Measurements from ENCODE around the gene ACR.

The ACR gene

GRCh38 chr22:50719814-50720300 is 18.1 kb upstream of the ACR start:
- H3K79me2 ChIP-seq (ENCODE audit: control insufficient read depth, insufficient read depth, low read length, unreplicated experiment), result no peaks in the 10 kb centered on the region
- H3K4me3 ChIP-seq (ENCODE audit: low read depth, low read length), result no peak overlapping the region
- H3K4me1 ChIP-seq (ENCODE audit: control insufficient read depth, insufficient read depth, low read length, unreplicated experiment), result no peaks in the 10 kb centered on the region
- peaks cover 6% of the 10 kb centered on the region; the same call in 1 of the 2 replicates for H3K27me3 ChIP-seq (ENCODE audit: insufficient read depth, low read length)
- no peak overlapping the region for H3K27ac ChIP-seq (ENCODE audit: low read depth, low read length)
- H3K36me3 ChIP-seq (ENCODE audit: insufficient read depth, low read length), result no peaks in the 10 kb centered on the region
- no peak overlapping the region for H2AFZ ChIP-seq (ENCODE audit: low read length, unreplicated experiment)

- Histone ChIP-seq H3K4me1 (ENCODE audit: control insufficient read depth, insufficient read depth, low read length, unreplicated experiment) (no peaks in the 10 kb centered on the region), H2AFZ (ENCODE audit: low read length, unreplicated experiment) (no peak overlapping the region), H3K4me3 (ENCODE audit: low read depth, low read length) (no peak overlapping the region), H3K27ac (ENCODE audit: low read depth, low read length) (no peak overlapping the region), H3K27me3 (ENCODE audit: insufficient read depth, low read length) (peaks cover 6% of the 10 kb centered on the region; the same call in 1 of the 2 replicates), H3K79me2 (ENCODE audit: control insufficient read depth, insufficient read depth, low read length, unreplicated experiment) (no peaks in the 10 kb centered on the region), H3K36me3 (ENCODE audit: insufficient read depth, low read length) (no peaks in the 10 kb centered on the region)
These were observed 17.4 kb upstream of the ACR start for GRCh38 chr22:50720301-50721256.

- Histone ChIP-seq H2AFZ (ENCODE audit: low read length, unreplicated experiment) (no peak overlapping the region), H3K36me3 (ENCODE audit: insufficient read depth, low read length) (no peaks in the 10 kb centered on the region), H3K4me3 (ENCODE audit: low read depth, low read length) (no peak overlapping the region), H3K4me1 (ENCODE audit: control insufficient read depth, insufficient read depth, low read length, unreplicated experiment) (no peaks in the 10 kb centered on the region), H3K27ac (ENCODE audit: low read depth, low read length) (no peak overlapping the region), H3K27me3 (ENCODE audit: insufficient read depth, low read length) (peaks cover 6% of the 10 kb centered on the region; the same call in 1 of the 2 replicates), H3K79me2 (ENCODE audit: control insufficient read depth, insufficient read depth, low read length, unreplicated experiment) (no peaks in the 10 kb centered on the region)
These were observed 16.7 kb upstream of the ACR start for GRCh38 chr22:50721257-50721844.

GRCh38 chr22:50722048-50722701 is 15.8 kb upstream of the ACR start:
- no peak overlapping the region for H3K27ac ChIP-seq (ENCODE audit: low read depth, low read length)
- no peaks in the 10 kb centered on the region for H3K4me1 ChIP-seq (ENCODE audit: control insufficient read depth, insufficient read depth, low read length, unreplicated experiment)
- H2AFZ ChIP-seq (ENCODE audit: low read length, unreplicated experiment), result no peak overlapping the region
- H3K36me3 ChIP-seq (ENCODE audit: insufficient read depth, low read length), result no peaks in the 10 kb centered on the region
- no peaks in the 10 kb centered on the region for H3K79me2 ChIP-seq (ENCODE audit: control insufficient read depth, insufficient read depth, low read length, unreplicated experiment)
- H3K27me3 ChIP-seq (ENCODE audit: insufficient read depth, low read length), result peaks cover 6% of the 10 kb centered on the region; the same call in 1 of the 2 replicates
- no peak overlapping the region for H3K4me3 ChIP-seq (ENCODE audit: low read depth, low read length)

GRCh38 chr22:50722716-50723428 is 15.1 kb upstream of the ACR start:
- Histone ChIP-seq H3K4me1 (ENCODE audit: control insufficient read depth, insufficient read depth, low read length, unreplicated experiment) (no peaks in the 10 kb centered on the region), H2AFZ (ENCODE audit: low read length, unreplicated experiment) (no peak overlapping the region), H3K79me2 (ENCODE audit: control insufficient read depth, insufficient read depth, low read length, unreplicated experiment) (no peaks in the 10 kb centered on the region), H3K27ac (ENCODE audit: low read depth, low read length) (no peak overlapping the region), H3K4me3 (ENCODE audit: low read depth, low read length) (no peak overlapping the region), H3K27me3 (ENCODE audit: insufficient read depth, low read length) (peaks cover 6% of the 10 kb centered on the region; the same call in 1 of the 2 replicates), H3K36me3 (ENCODE audit: insufficient read depth, low read length) (no peaks in the 10 kb centered on the region)

- Histone ChIP-seq H2AFZ (ENCODE audit: low read length, unreplicated experiment) (no peak overlapping the region), H3K79me2 (ENCODE audit: control insufficient read depth, insufficient read depth, low read length, unreplicated experiment) (no peaks in the 10 kb centered on the region), H3K4me1 (ENCODE audit: control insufficient read depth, insufficient read depth, low read length, unreplicated experiment) (no peaks in the 10 kb centered on the region), H3K27me3 (ENCODE audit: insufficient read depth, low read length) (peaks cover 6% of the 10 kb centered on the region; the same call in 1 of the 2 replicates), H3K27ac (ENCODE audit: low read depth, low read length) (no peak overlapping the region), H3K36me3 (ENCODE audit: insufficient read depth, low read length) (no peaks in the 10 kb centered on the region), H3K4me3 (ENCODE audit: low read depth, low read length) (no peak overlapping the region)
These were observed 14.0 kb upstream of the ACR start for GRCh38 chr22:50723991-50724390.

GRCh38 chr22:50724616-50725015 is 13.4 kb upstream of the ACR start:
- no peak overlapping the region for H2AFZ ChIP-seq (ENCODE audit: low read length, unreplicated experiment)
- no peaks in the 10 kb centered on the region for H3K36me3 ChIP-seq (ENCODE audit: insufficient read depth, low read length)
- H3K79me2 ChIP-seq (ENCODE audit: control insufficient read depth, insufficient read depth, low read length, unreplicated experiment), result no peaks in the 10 kb centered on the region
- no peak overlapping the region for H3K27ac ChIP-seq (ENCODE audit: low read depth, low read length)
- H3K27me3 ChIP-seq (ENCODE audit: insufficient read depth, low read length), result peaks cover 6% of the 10 kb centered on the region; the same call in 1 of the 2 replicates
- no peaks in the 10 kb centered on the region for H3K4me1 ChIP-seq (ENCODE audit: control insufficient read depth, insufficient read depth, low read length, unreplicated experiment)
- H3K4me3 ChIP-seq (ENCODE audit: low read depth, low read length), result no peak overlapping the region

GRCh38 chr22:50725597-50725996 is 12.4 kb upstream of the ACR start:
- H3K4me3 ChIP-seq (ENCODE audit: low read depth, low read length), result no peak overlapping the region
- H3K4me1 ChIP-seq (ENCODE audit: control insufficient read depth, insufficient read depth, low read length, unreplicated experiment), result no peaks in the 10 kb centered on the region
- no peaks in the 10 kb centered on the region for H3K79me2 ChIP-seq (ENCODE audit: control insufficient read depth, insufficient read depth, low read length, unreplicated experiment)
- peaks cover 6% of the 10 kb centered on the region; the same call in 1 of the 2 replicates for H3K27me3 ChIP-seq (ENCODE audit: insufficient read depth, low read length)
- H3K27ac ChIP-seq (ENCODE audit: low read depth, low read length), result no peak overlapping the region
- no peaks in the 10 kb centered on the region for H3K36me3 ChIP-seq (ENCODE audit: insufficient read depth, low read length)
- H2AFZ ChIP-seq (ENCODE audit: low read length, unreplicated experiment), result no peak overlapping the region

GRCh38 chr22:50726643-50727340 is 11.2 kb upstream of the ACR start:
- H2AFZ ChIP-seq (ENCODE audit: low read length, unreplicated experiment), result no peak overlapping the region
- peaks cover 2% of the 10 kb centered on the region for H3K4me1 ChIP-seq (ENCODE audit: control insufficient read depth, insufficient read depth, low read length, unreplicated experiment)
- no peak overlapping the region for H3K27ac ChIP-seq (ENCODE audit: low read depth, low read length)
- no peaks in the 10 kb centered on the region for H3K79me2 ChIP-seq (ENCODE audit: control insufficient read depth, insufficient read depth, low read length, unreplicated experiment)
- H3K4me3 ChIP-seq (ENCODE audit: low read depth, low read length), result no peak overlapping the region
- H3K36me3 ChIP-seq (ENCODE audit: insufficient read depth, low read length), result no peaks in the 10 kb centered on the region
- no peaks in the 10 kb centered on the region for H3K27me3 ChIP-seq (ENCODE audit: insufficient read depth, low read length)
